ENCODE results near the gene MZB1.
A peak's percentile ranks its signal among the peaks of the same experiment; 100 is the strongest.

Gene MZB1

GRCh38 chr5:139415221-139415861 is 25.6 kb upstream of the MZB1 start:
- peak; percentile 58 for ATAC-seq (ENCODE audit: low read depth)
- H3K9me3 ChIP-seq (ENCODE audit: severe bottlenecking): no peaks in the 10 kb centered on the region
- no peaks in the 10 kb centered on the region for H3K27me3 ChIP-seq (ENCODE audit: insufficient read depth, poor library complexity, severe bottlenecking)
- H3K4me3 ChIP-seq (ENCODE audit: severe bottlenecking): no peak overlapping the region
- H3K27ac ChIP-seq (ENCODE audit: poor library complexity, severe bottlenecking): no peak overlapping the region
- no peak for TF ChIP-seq CTCF (IDR thresholded peaks at IDR 0.05; ENCODE audit: poor library complexity, severe bottlenecking)
- DNase-seq (ENCODE audit: low spot score): no peak
- H3K4me1 ChIP-seq (ENCODE audit: insufficient read depth, poor library complexity, severe bottlenecking): no peaks in the 10 kb centered on the region
- H3K36me3 ChIP-seq (ENCODE audit: low read depth): peaks cover 5% of the 10 kb centered on the region; the same call in 1 of the 2 replicates

GRCh38 chr5:139414581-139415130 is 24.9 kb upstream of the MZB1 start:
- Histone ChIP-seq H3K27ac (ENCODE audit: poor library complexity, severe bottlenecking) (no peak overlapping the region), H3K36me3 (ENCODE audit: low read depth) (no peaks in the 10 kb centered on the region), H3K4me3 (ENCODE audit: severe bottlenecking) (no peak overlapping the region), H3K9me3 (ENCODE audit: severe bottlenecking) (no peaks in the 10 kb centered on the region), H3K27me3 (ENCODE audit: insufficient read depth, poor library complexity, severe bottlenecking) (no peaks in the 10 kb centered on the region), H3K4me1 (ENCODE audit: insufficient read depth, poor library complexity, severe bottlenecking) (no peaks in the 10 kb centered on the region)
- DNase-seq (ENCODE audit: low spot score) (no peak), ATAC-seq (ENCODE audit: low read depth) (no peak)
- TF ChIP-seq CTCF (IDR thresholded peaks at IDR 0.05; ENCODE audit: poor library complexity, severe bottlenecking): no peak

DNA sequence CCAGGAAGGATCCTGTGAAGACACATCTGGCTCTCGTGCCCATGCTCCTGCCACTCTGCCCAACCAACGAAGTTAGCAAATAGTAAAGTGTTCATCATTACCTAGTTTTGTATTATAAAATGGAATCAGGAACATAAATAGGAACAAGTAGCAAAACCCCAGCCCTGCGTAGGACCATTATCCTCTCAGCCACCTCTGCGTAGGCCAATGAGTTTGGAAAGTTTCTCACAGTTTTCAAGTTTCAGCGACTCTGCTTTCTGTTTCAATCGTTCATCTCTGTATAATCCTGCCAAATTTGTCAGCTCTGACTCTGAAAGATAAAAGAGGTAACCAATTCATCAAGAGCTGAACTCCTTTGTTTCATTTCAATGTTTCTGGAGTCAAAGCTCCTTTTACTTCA is 24.2 kb upstream of the MZB1 start:
- no peaks in the 10 kb centered on the region for H3K36me3 ChIP-seq (ENCODE audit: low read depth)
- no peak overlapping the region for H3K4me3 ChIP-seq (ENCODE audit: severe bottlenecking)
- H3K27me3 ChIP-seq (ENCODE audit: insufficient read depth, poor library complexity, severe bottlenecking): no peaks in the 10 kb centered on the region
- DNase-seq (ENCODE audit: low spot score) (no peak), ATAC-seq (ENCODE audit: low read depth) (no peak)
- no peak for TF ChIP-seq CTCF (IDR thresholded peaks at IDR 0.05; ENCODE audit: poor library complexity, severe bottlenecking)
- H3K4me1 ChIP-seq (ENCODE audit: insufficient read depth, poor library complexity, severe bottlenecking): no peaks in the 10 kb centered on the region
- H3K27ac ChIP-seq (ENCODE audit: poor library complexity, severe bottlenecking): no peak overlapping the region
- no peaks in the 10 kb centered on the region for H3K9me3 ChIP-seq (ENCODE audit: severe bottlenecking)

GRCh38 chr5:139413153-139413552 is 23.4 kb upstream of the MZB1 start:
- DNase-seq (ENCODE audit: low spot score) (no peak), ATAC-seq (ENCODE audit: low read depth) (no peak)
- Histone ChIP-seq H3K9me3 (ENCODE audit: severe bottlenecking) (no peaks in the 10 kb centered on the region), H3K4me3 (ENCODE audit: severe bottlenecking) (no peak overlapping the region), H3K36me3 (ENCODE audit: low read depth) (no peaks in the 10 kb centered on the region), H3K4me1 (ENCODE audit: insufficient read depth, poor library complexity, severe bottlenecking) (no peaks in the 10 kb centered on the region), H3K27ac (ENCODE audit: poor library complexity, severe bottlenecking) (no peak overlapping the region), H3K27me3 (ENCODE audit: insufficient read depth, poor library complexity, severe bottlenecking) (no peaks in the 10 kb centered on the region)
- TF ChIP-seq CTCF (IDR thresholded peaks at IDR 0.05; ENCODE audit: poor library complexity, severe bottlenecking): no peak
